SK-N-SH (cell line): ENCODE measurements around the gene ENTPD2. TPM values are rescaled to one million over a fixed set of nuclear protein-coding genes. Genes with fewer than 3 reads are reported as not detected.

Experiments used
- CTCF ChIA-PET: fragments of 300-600, 350-600 bp; formaldehyde crosslinking; extraction: SDS; loops from one replicate; lab custom pipeline; 2021; lab: Yijun Ruan, JAX
- POLR2A ChIA-PET: fragments of 350-600 bp; sonication (Branson Sonifier 250); formaldehyde crosslinking; extraction: SDS; loops from one replicate; lab custom pipeline; 2020; ENCODE audit warnings: antibody characterized with exemption, inconsistent platforms; lab: Yijun Ruan, JAX
- DNase-seq: peaks from one replicate; pipeline ENCODE4 v3.0.0; 2012
- H2AFZ ChIP-seq: fragments of 200-600 bp; sonication (generic); 2 replicates; pipeline ENCODE4 v1.8.1; 2016; ENCODE audit warnings: antibody characterized with exemption, mild to moderate bottlenecking, low read depth
- H3F3A ChIP-seq: fragments of 200-600 bp; sonication (generic); replicated peaks from 2 replicates; pipeline ENCODE3; 2016; ENCODE audit warnings: antibody characterized with exemption, mild to moderate bottlenecking; ENCODE audit not compliant: insufficient read depth
- H3K27ac ChIP-seq, 2 experiments: fragments of 200-500 bp in 1 of 2; fragments of 200-600 bp in 1 of 2; sonication (Bioruptor generic) in 1 of 2; sonication (generic), shearing (Covaris generic) in 1 of 2; 2 replicates each; pipeline versions ENCODE4 v1.5.1 to v1.6.1; 2014 to 2016; ENCODE audit warnings: low read depth in 2 of 2, inconsistent platforms in 1 of 2, low read length in 1 of 2, mild to moderate bottlenecking in 1 of 2, mixed read lengths in 1 of 2
- H3K27me3 ChIP-seq: fragments of 200-600 bp; sonication (generic), shearing (Covaris generic); 2 replicates; pipeline ENCODE4 v1.6.1; 2016; ENCODE audit warnings: mixed run types; ENCODE audit not compliant: insufficient read depth
- H3K36me3 ChIP-seq, 2 experiments: fragments of 200-500 bp in 1 of 2; fragments of 200-600 bp in 1 of 2; sonication (Bioruptor generic) in 1 of 2; sonication (generic) in 1 of 2; replicated peaks in 1 of 2; 2 replicates each; pipeline versions ENCODE3 to v1.5.1; 2014 to 2016; ENCODE audit warnings: low read length in 1 of 2, mild to moderate bottlenecking in 1 of 2; ENCODE audit not compliant: insufficient read depth in 2 of 2, control insufficient read depth in 1 of 2
- H3K4me1 ChIP-seq, 2 experiments: fragments of 200-500 bp in 1 of 2; fragments of 200-600 bp in 1 of 2; sonication (Bioruptor generic) in 1 of 2; sonication (generic), shearing (Covaris generic) in 1 of 2; 2 replicates each; pipeline versions ENCODE4 v1.5.1 to v1.6.1; 2014 to 2016; ENCODE audit warnings: low read depth in 1 of 2, low read length in 1 of 2, mixed run types in 1 of 2; ENCODE audit not compliant: insufficient read depth in 2 of 2, control insufficient read depth in 1 of 2
- H3K4me2 ChIP-seq: fragments of 200-600 bp; sonication (generic), shearing (Covaris generic); 2 replicates; pipeline ENCODE4 v1.6.1; 2017; ENCODE audit warnings: mixed run types
- H3K4me3 ChIP-seq, 2 experiments: fragments of 200-500 bp in 1 of 2; fragments of 200-600 bp in 1 of 2; sonication (Bioruptor generic) in 1 of 2; sonication (generic), shearing (Covaris generic) in 1 of 2; 2 replicates each; pipeline versions ENCODE4 v1.5.1 to v1.8.1; 2014 to 2016; ENCODE audit warnings: low read depth in 2 of 2, inconsistent platforms in 1 of 2, low read length in 1 of 2, mild to moderate bottlenecking in 1 of 2, mixed read lengths in 1 of 2, moderate library complexity in 1 of 2
- H3K79me2 ChIP-seq: fragments of 200-600 bp; sonication (generic); 2 replicates; pipeline ENCODE4 v1.8.1; 2017; ENCODE audit warnings: mild to moderate bottlenecking; ENCODE audit not compliant: insufficient read depth
- H3K9ac ChIP-seq: fragments of 200-600 bp; sonication (generic); 2 replicates; pipeline ENCODE4 v1.6.1; 2017; ENCODE audit warnings: mixed run types
- H3K9me2 ChIP-seq: fragments of 200-600 bp; sonication (generic); 2 replicates; pipeline ENCODE4 v1.6.1; 2017; ENCODE audit warnings: mixed run types
- H3K9me3 ChIP-seq: fragments of 200-600 bp; sonication (generic); 2 replicates; pipeline ENCODE4 v1.6.1; 2017; ENCODE audit warnings: mixed run types, mild to moderate bottlenecking, moderate library complexity
- H4K20me1 ChIP-seq: fragments of 200-600 bp; sonication (generic); 2 replicates; pipeline ENCODE4 v1.6.1; 2017; ENCODE audit warnings: mild to moderate bottlenecking, mixed run types; ENCODE audit not compliant: insufficient read depth
- FOXM1 ChIP-seq: IDR thresholded peaks from 2 replicates; pipeline ENCODE4 v1.4.0; 2012; ENCODE audit warnings: low read depth, mild to moderate bottlenecking
- GATA2 ChIP-seq: sonication (generic); formaldehyde crosslinking; IDR thresholded peaks from 2 replicates; pipeline ENCODE4 v1.5.0; 2020; ENCODE audit warnings: mild to moderate bottlenecking, missing genetic modification reagents
- IRF3 ChIP-seq: fragments of 150-350 bp; IDR thresholded peaks from 2 replicates; pipeline ENCODE4 v1.6.1; 2016; ENCODE audit warnings: mild to moderate bottlenecking, low read depth, low read length
- JUND ChIP-seq: IDR thresholded peaks from 2 replicates; pipeline ENCODE4 v1.4.0; 2012
- MEF2A ChIP-seq: IDR thresholded peaks from 2 replicates; pipeline ENCODE4 v1.4.0; 2012; ENCODE audit warnings: low read depth, borderline replicate concordance
- MXI1 ChIP-seq: IDR thresholded peaks from 2 replicates; pipeline ENCODE4 v1.6.1; 2012; ENCODE audit warnings: mild to moderate bottlenecking, low read depth, low read length, improper control_type of control experiment
- NFIC ChIP-seq: IDR thresholded peaks from 2 replicates; pipeline ENCODE4 v1.4.0; 2012; ENCODE audit warnings: borderline replicate concordance
- NRF1 ChIP-seq: IDR thresholded peaks from 2 replicates; pipeline ENCODE4 v1.6.1; 2012; ENCODE audit warnings: low read depth, mild to moderate bottlenecking, low read length
- POLR2AphosphoS5 ChIP-seq: IDR thresholded peaks from 2 replicates; pipeline ENCODE4 v1.6.1; 2012; ENCODE audit warnings: low read depth, low read length
- RCOR1 ChIP-seq: fragments of 150-350 bp; IDR thresholded peaks from 2 replicates; pipeline ENCODE4 v1.6.1; 2017; ENCODE audit warnings: antibody characterized with exemption, low read length
- RXRA ChIP-seq: IDR thresholded peaks from 2 replicates; pipeline ENCODE4 v1.4.0; 2012; ENCODE audit warnings: low read depth, mild to moderate bottlenecking, borderline replicate concordance
- SIN3A ChIP-seq: IDR thresholded peaks from 2 replicates; pipeline ENCODE4 v1.6.1; 2012; ENCODE audit warnings: low read depth, mild to moderate bottlenecking, low read length, moderate library complexity, borderline replicate concordance
- SMC3 ChIP-seq: IDR thresholded peaks from 2 replicates; pipeline ENCODE4 v1.6.1; 2012; ENCODE audit warnings: low read depth, low read length, improper control_type of control experiment
- TAF1 ChIP-seq: IDR thresholded peaks from 2 replicates; pipeline ENCODE4 v1.6.1; 2012; ENCODE audit warnings: low read depth, mild to moderate bottlenecking, low read length, moderate library complexity, borderline replicate concordance
- TEAD4 ChIP-seq: IDR thresholded peaks from 2 replicates; pipeline ENCODE4 v1.4.0; 2012; ENCODE audit warnings: mild to moderate bottlenecking, borderline replicate concordance; ENCODE audit not compliant: insufficient read depth
- WGBS: methylation state at CpG from one replicate; pipeline ENCODE4 v1.1.6; 2017; ENCODE audit warnings: low lambda C conversion rate; 5-methylcytosine and 5-hydroxymethylcytosine counted together
- polyA plus RNA-seq, 3 experiments: library from polyadenylated mRNA; depleted of rRNA; stranded (reverse); fragments of >200 nt; gene quantifications; 2 replicates each; pipeline ENCODE4 v1.2.3, GENCODE V29; 2012
- TF ChIP-seq, protein P1 (sequence below): fragments of 200-600 bp; sonication (generic); IDR thresholded peaks from 2 replicates; pipeline ENCODE4 v1.6.1; 2017; ENCODE audit warnings: antibody characterized with exemption, mild to moderate bottlenecking, moderate library complexity
- TF ChIP-seq, protein P2 (sequence below): IDR thresholded peaks from 2 replicates; pipeline ENCODE4 v1.6.1; 2012; ENCODE audit warnings: mild to moderate bottlenecking, low read depth, low read length, moderate library complexity

Gene ENTPD2
- polyA plus RNA-seq, 1 of the 3 experiments (the other 2 are of a cell fraction) = not detected

- Histone ChIP-seq H2AFZ (no peak overlapping the region), H3K27ac (no peak overlapping the region)
- TF ChIP-seq JUND (no peak), TAF1 (no peak), RXRA (no peak), SIN3A (no peak), RCOR1 (no peak), FOXM1 (no peak), NRF1 (no peak), MXI1 (no peak), POLR2AphosphoS5 (no peak), SMC3 (no peak), IRF3 (no peak), GATA2 (CRISPR knock-in tag) (no peak), MEF2A (no peak), TEAD4 (no peak), NFIC (no peak)
- TF ChIP-seq, protein P1, sequence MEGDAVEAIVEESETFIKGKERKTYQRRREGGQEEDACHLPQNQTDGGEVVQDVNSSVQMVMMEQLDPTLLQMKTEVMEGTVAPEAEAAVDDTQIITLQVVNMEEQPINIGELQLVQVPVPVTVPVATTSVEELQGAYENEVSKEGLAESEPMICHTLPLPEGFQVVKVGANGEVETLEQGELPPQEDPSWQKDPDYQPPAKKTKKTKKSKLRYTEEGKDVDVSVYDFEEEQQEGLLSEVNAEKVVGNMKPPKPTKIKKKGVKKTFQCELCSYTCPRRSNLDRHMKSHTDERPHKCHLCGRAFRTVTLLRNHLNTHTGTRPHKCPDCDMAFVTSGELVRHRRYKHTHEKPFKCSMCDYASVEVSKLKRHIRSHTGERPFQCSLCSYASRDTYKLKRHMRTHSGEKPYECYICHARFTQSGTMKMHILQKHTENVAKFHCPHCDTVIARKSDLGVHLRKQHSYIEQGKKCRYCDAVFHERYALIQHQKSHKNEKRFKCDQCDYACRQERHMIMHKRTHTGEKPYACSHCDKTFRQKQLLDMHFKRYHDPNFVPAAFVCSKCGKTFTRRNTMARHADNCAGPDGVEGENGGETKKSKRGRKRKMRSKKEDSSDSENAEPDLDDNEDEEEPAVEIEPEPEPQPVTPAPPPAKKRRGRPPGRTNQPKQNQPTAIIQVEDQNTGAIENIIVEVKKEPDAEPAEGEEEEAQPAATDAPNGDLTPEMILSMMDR = no peak
- TF ChIP-seq, protein P2, sequence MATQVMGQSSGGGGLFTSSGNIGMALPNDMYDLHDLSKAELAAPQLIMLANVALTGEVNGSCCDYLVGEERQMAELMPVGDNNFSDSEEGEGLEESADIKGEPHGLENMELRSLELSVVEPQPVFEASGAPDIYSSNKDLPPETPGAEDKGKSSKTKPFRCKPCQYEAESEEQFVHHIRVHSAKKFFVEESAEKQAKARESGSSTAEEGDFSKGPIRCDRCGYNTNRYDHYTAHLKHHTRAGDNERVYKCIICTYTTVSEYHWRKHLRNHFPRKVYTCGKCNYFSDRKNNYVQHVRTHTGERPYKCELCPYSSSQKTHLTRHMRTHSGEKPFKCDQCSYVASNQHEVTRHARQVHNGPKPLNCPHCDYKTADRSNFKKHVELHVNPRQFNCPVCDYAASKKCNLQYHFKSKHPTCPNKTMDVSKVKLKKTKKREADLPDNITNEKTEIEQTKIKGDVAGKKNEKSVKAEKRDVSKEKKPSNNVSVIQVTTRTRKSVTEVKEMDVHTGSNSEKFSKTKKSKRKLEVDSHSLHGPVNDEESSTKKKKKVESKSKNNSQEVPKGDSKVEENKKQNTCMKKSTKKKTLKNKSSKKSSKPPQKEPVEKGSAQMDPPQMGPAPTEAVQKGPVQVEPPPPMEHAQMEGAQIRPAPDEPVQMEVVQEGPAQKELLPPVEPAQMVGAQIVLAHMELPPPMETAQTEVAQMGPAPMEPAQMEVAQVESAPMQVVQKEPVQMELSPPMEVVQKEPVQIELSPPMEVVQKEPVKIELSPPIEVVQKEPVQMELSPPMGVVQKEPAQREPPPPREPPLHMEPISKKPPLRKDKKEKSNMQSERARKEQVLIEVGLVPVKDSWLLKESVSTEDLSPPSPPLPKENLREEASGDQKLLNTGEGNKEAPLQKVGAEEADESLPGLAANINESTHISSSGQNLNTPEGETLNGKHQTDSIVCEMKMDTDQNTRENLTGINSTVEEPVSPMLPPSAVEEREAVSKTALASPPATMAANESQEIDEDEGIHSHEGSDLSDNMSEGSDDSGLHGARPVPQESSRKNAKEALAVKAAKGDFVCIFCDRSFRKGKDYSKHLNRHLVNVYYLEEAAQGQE = no peak
- TF ChIP-seq, all 33 proteins: peak for 0
- Histone ChIP-seq H3K9me2 (no peaks in the 10 kb centered on the region), H3K4me2 (no peak overlapping the region), H3F3A (peaks cover 11% of the 10 kb centered on the region), H4K20me1 (no peaks in the 10 kb centered on the region), H3K79me2 (no peaks in the 10 kb centered on the region), H3K36me3 (peaks cover 38 to 68% of the 10 kb centered on the region in 2 experiments), H3K4me3 (no peak overlapping the region), H3K4me1 (no peaks in the 10 kb centered on the region), H3K9me3 (no peaks in the 10 kb centered on the region), H3K9ac (no peak overlapping the region), H3K27me3 (no peaks in the 10 kb centered on the region)
- WGBS = 91% methylated on average over 37 of the region's 37 CpGs
- ChIA-PET CTCF (interaction anchor here (1.0 to 1.5 kb wide), 3 partner anchors 8 to 259 kb away, joined by 3 read pairs; no protein-coding TSS in a partner anchor), POLR2A (no interaction called here)
- no peak for DNase-seq
Observed at GRCh38 chr9:137103206-137103999, 49.5 kb upstream of the ENTPD2 start.
